NCI-H524 (cell line): Measurements from ENCODE around the gene KRT37.
"Not testable (repeated sequence)": the region's sequence is repeated elsewhere in the genome, so short reads cannot be mapped to it uniquely, and the experiment has no call there.

ENCODE experiments used
- DNase-seq, 2 experiments: peaks; one replicate each; lab custom pipeline; 2025; lab: John Stamatoyannopoulos, UW

Gene KRT37

DNA sequence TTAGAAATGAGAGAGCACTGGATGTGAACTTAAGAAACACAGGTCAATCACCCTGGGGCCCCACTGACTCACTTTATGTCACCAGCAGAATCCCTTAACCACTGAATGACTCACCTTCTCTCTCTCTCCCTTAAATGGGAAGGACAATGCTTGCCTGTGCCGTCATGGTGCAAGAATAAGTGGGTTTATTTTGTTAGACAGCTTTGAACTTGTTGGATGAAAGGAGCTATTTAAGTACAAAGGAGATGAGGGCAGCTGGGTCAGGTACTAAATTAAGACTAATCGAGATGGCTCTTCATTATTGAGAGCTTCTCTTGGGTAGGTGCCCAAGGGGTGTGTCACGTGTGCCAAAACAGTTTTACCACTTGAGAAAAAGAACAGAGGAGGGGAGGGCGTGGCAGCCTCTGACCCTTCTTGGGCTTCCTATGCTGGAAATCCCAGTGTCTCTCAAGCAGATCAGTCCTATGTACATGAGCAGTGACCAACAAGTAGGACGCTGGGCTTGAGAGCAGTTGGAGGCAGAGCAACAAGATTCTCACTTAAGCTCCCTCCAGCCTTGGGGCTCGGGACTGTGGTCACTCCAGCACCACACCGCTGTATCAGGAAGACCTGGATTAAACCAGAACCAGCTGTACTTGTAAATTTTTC, 20.2 kb downstream of the KRT37 start:
- no peak for DNase-seq

DNA sequence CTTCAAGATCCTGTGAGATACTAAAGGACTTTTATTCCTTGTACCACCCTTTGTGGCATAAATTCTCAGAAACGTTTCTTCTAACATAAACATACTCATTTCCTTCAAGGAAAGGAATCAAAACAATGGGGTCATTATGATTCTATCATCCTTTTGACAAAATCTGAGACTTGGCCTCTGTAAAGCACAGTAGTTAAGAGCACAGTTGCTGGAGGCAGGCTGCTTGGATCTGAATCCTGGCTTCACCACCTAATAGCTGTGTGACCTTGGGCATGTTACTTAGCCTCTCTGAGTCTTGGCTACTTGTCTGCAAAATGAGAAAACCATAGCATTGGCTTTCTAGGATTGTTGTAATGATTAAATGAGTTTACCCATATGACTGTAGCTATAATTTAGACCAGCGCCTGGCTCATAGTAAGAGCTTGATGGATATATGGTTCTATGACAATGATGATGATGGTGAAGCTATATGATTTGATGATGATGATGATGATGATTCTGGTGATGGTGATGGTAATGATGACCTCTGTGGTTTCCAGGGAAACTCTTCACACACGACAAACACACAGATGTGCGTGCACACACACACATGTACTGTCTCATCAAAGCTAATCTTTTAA, 20.9 kb downstream of the KRT37 start:
- DNase-seq, result no peak

DNA sequence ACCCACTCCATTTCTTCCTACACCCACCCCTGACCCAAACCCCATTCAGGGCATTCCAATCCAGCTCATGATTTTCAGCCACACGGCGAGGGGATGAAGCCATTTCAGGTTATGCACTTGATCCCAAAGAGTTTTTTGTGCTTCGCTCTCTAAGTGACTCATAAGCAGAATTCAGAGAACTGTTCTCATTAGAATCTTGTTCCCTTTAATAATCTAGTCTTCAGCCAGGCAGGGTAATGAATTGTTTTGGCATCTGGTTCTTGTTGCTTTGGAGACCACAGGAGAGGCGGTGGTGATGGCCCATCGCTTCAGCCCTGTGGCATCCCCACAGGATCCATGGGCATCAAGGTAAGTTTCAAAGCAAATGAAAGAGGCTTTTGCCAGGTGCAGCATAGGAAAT, 22.2 kb downstream of the KRT37 start:
- no peak for DNase-seq

DNA sequence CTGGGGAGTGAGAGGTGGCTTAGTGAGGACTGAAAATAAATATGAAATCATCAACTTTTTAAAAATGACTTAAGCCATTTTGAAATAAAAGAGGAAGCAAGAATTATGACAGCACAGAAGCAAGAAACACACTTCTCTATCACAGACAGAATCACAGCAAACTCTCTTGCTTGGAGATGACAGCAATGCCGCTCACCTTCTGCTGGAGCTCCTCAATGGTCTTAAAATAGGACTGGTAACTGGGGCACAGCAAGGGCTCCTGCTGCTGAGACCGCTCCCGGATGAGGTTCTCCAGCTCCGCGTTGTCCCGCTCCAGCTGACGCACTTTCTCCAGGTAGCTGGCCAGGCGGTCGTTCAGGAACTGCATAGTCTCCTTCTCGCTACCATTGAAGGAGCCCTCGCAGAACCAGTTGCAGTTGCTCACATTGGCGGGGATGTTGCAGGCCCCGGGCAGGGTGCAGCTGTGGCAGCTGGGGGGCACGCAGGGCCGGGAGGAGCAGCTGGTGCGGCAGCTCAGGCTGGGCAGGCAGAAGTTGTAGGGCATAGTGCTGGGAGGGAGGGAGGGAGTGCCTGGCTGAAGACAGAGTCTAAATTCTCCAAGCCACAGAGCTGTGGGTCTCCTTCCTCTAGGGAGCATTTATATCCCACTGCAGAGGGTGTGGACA, 27.3 kb downstream of the KRT37 start, which contains the start of gene KRT31:
TSS of gene KRT31 (minus strand) at position 613 of the 665 bp plus-strand sequence. CDS start at position 544, 69 bp downstream.
- no peak for DNase-seq

DNA sequence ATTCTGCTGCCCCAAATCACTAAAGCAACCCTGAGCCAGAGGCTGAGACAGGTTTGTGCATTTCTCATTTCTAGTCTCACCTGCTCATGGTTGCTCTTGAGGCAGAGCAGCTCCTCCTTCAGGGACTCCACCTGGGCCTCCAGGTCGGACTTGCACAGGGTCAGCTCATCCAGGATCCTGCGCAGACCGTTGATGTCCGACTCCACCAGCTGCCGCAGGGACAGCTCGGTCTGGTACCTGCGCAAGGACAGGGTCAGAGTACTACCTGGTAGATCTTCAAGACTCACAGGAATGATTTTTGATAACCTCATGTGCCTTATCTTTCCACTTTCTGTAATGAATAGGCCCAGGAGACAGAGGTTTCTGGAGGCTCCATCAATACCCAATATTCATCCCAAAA, 28.0 kb downstream of the KRT37 start:
- no peak for DNase-seq

DNA sequence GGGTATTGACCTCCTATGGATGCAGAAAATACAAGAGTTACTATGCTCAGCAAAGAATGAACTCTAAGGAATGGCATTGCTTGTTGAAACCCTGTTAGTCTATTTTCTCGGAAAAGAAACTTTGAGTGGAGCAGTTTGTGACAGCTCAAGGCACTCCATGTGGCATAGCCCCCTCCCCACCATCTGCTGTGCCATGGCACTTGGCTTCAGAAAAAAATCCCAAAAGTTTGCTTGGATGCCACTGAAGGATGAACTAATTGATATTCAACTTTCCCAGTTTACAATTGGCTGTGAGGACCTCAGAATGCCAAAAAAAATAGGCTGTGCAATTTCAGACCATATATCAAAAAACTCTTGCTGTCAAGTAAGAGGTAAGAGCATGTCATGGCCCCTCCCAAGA, 28.8 kb downstream of the KRT37 start:
- DNase-seq, result no peak

DNA sequence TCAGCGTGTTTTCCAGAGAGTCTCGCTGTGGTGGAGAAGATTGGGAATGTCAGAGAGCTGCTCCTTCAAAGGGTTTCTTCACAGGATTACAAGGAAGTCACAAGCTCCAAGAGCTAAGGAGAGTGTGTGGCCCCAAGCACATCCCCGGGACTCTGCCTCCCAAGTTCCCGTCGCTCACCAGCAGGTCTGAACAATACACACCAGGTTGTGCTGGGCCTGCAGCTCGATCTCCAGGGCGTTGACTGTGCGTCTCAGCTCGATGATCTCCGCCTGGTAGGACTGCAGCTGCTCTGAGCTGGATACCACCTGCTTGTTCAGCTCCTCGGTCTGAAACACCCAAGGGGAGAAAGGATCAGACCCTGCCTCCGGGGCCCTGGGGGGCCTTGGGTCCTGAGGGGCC, 29.3 kb downstream of the KRT37 start:
- DNase-seq, result not testable (repeated sequence)

DNA sequence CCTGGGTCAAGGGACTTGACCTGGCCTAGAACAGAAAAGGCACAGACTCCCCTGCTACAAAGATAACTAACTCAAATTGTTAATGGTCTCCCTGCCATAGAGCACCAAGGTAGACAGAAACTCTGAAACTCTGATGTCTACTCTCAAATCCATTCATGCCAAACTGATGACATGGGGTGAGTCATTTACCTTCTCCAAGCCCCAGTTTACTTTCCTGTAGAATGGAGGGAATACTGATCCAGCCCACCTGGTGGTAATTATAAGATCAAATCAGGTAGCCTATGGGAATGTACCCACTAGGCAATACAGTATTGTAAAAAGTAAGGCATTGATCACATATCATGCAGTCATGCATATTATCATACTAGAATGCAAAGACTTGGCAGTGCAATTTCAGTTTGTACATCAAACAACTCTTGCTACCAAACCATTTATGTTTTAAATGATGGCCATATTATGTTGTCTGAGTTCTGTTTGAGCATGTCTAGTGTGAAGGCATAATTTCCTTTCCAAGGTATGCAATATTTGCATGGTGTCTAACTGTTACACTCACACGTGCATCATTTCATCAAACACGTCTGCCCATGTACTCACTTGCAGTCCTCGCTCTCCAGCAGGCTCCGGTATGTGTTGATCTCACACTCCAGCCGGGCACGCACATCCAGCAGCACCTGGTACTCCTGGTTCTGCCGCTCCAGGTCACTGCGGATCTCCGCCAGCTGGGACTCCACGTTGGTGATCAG, 30.0 kb downstream of the KRT37 start:
- DNase-seq, result no peak

DNA sequence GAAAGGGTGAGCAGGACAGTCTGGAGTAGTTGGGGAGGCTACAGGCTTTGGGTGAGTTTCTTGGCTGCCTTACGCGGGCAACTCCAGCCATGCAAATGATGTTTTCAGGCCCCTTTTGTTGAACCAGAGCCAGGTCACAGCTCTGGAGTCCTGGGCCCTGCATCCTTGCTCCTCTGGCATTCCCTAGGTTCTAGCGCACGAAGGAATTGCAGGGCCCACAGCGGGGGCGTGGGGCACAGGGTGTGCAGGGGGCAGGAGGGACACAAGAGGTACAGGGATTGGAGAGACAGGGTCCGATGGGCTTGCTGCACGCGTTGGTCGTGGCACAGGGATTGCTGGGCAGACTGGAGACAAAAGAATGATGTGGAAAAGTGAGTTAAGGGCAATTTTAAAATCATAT, 30.6 kb downstream of the KRT37 start:
- no peak for DNase-seq

DNA sequence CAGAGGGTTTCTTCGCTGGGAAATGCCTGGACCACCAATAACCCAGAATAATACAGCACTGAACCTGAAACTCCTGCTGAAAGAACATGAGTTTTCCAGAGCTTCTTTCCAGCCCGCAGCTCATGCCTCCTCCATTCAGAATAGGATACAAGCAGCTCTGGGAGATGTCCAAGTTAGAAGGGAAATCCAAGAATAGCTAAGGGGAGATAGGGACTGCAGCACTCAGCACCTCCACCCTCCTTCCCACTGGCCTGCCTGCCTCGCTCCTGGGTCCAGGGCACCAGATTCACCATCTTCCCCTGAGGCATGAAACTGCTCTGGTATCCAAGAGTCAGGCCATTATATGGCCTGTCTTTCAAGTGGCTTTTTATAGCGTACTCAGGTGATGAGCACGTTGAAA, 31.1 kb downstream of the KRT37 start:
- no peak for DNase-seq

DNA sequence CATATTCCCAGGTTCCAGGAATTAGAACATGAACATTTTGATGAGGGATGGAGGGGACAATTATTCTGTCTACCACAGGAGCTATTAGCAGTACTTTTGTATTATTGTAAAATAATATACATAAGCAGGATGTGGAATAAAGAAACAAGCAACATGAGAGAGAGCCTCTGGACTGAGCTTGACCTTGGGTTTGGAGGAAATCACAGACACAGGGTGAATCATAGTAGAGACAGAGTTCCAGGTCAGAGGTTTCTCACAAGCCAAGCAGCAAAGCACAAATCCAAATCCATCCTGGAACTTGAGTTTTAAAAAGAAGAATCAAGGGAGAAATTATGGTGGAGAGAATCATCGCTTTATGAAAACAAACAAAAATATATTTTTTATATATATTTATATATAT, 32.1 kb downstream of the KRT37 start:
- DNase-seq, result no peak

DNA sequence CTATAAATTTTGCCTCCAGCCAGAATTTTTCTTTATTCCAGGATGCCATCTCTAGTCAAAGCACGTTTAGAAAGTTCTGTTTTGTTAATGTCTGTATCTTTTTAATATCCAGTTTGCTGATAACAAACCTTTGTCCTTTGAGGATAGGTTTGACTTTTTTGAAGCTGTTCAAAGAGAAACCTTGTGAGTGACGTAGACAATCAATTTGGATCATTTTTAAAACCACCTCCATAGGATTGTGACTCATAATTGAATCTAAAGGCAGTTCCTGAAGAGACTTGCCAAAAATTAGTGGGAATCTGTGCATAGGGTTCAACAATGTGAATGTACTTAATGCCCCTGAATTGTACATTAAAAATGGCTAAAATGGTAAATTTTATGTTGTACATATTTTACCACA, 32.9 kb downstream of the KRT37 start:
- DNase-seq, result no peak

DNA sequence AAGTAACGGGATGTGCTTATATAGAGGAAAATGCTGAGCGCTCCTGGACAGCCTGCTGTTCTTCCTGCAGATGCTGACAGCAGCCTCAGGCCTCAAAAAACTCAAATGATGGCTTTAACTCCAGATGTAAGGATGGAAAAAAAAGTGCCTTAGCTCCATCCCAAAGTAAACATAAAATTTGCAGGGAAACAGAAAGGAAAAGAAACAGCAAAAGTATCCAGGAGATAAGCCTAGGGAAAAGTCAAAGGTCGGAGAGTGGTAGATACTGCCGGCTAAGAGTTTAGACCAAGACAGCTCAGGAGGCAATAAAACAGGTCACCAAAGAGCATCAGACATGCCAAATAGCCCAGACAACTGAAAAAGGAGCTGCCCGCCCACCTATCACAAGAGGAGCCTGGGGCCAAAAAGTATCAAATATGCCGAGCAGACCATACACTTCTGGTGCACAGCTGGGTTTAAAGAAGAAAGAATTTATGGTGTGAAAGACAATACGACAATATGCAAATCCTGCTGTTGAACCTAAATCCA, 33.9 kb downstream of the KRT37 start:
- DNase-seq, result no peak

DNA sequence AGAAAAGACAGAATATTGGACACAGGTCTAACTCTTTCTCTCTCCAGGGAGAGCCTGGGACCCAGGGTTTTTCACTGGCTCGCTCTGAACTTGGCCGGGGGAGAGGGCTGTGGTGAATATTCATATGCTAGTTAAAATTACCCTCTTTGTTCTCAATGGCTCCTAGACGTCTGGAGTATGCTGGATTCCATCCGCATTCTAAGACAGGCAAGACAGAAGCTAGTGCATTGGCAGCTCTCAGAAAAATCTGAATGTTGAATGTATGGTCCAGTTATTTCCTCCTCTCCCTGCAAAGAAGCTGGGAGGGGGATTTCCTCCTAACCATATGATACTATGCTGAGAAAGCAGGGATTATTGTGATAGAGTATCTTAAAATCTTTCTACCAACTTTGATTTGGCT, 36.7 kb downstream of the KRT37 start:
- no peak for DNase-seq

DNA sequence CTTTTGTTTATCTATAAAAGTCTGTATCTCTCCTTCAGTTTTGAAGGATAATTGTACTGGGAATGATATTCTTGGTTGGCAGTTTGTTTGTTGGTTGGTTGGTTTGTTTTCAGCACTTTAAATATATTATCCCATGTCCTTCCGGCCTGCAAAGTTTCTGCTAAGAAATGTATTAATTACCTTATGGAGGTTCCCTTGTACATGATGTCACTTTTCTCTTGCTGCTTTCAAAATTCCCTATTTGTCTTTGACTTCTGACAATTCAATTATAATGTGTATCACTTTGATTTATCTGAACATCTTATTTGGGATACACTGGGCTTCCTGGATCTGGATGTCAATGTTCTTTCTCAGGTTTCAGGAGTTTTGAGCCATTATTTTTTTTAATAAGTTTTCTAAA, 38.2 kb downstream of the KRT37 start:
- DNase-seq, result no peak

DNA sequence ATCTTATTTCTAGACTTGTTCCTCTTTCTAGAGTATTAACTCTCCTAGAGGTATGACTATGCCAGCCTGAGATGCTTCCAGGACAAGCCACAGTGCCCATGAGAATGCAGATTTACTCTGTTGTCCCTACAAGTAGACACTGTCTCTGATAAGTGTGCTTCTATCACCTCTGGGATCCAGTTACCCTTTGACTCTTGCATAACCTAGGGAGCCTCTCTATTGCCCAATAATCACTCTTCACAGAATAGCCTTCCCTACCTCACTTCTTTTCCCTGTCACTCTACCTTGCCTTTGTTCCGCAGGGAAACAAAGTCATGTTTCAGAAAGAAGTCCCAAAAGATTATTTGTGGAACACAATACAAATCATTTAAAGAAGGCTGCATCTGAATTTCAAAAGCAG, 40.7 kb downstream of the KRT37 start:
- DNase-seq, result no peak

DNA sequence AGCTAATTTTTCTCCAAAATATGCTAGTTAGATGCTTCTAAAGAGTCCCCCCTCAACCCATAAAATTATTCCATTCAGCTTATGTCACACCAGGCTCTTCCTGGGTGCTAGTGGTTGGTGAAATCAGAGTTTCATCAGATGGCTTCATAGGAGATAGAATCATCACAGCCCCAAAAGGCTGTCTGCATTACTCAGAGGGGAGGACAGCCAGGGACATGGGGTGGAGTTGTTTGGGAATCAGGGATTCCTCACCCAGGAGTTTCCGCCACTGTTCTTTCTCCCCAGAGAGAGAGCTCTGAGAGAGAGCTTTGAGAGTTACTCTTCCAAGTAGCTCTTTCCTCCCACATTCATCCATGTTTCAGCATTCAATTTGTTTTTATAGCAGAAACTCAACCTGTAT, 42.0 kb downstream of the KRT37 start:
- no peak for DNase-seq

DNA sequence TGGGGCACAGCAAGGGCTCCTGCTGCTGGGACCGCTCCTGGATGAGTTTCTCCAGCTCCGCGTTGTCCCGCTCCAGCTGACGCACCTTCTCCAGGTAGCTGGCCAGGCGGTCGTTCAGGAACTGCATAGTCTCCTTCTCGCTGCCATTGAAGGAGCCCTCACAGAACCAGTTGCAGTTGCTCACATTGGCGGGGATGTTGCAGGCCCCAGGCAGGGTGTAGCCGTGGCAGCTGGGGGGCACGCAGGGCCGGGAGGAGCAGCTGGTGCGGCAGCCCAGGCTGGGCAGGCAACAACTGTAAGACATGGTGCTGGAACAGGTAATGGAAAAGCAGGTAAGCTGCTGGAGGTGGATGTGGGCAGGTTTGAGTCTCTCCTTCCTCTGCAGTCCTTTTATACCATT, 42.4 kb downstream of the KRT37 start, which contains the start of gene KRT34:
TSS of gene KRT34 (minus strand) at position 364 of the 400 bp plus-strand sequence. CDS start at position 304, 60 bp downstream.
- not testable (repeated sequence) for DNase-seq

DNA sequence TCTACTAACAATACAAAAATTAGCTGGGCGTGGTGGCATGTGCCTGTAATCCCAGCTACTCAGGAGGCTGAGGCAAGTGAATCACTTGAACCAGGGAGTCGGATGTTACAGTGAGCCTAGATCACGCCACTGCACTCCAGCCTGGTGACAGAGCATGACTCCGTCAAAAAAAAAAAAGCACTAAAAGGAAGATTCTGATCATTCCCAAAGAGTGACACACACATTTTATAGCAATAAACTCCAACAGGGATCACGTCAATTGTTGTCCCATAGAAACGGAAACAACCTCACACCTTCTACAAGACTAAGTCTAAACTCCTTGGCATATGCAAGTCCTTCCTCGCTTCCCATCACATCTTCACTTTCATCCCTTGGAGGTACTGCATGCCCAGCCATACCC, 44.3 kb downstream of the KRT37 start:
- DNase-seq, result not testable (repeated sequence)

DNA sequence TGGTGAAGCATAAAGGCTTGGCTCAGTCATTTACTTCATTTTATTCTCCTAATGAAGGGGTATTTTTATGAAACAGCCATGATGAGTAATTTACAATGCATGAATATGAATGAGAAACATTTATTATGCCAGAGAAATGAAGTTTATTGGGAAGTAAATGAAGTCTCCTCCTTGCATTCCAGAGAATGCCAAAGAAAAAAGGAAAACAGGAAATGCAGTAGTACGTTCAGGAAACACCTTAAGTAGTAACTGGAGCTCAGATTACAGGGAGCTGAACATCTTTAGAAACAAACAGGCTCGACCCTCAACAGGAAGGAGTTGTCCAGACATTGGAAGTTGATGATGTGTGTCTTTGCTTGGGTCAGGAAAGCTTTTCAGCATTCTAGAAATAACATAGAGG, 46.8 kb downstream of the KRT37 start:
- no peak for DNase-seq
